Measurements from ENCODE around the gene HSPG2.
"Not testable (repeated sequence)": the region's sequence is repeated elsewhere in the genome, so short reads cannot be mapped to it uniquely, and the experiment has no call there.

HSPG2 gene

GRCh38 chr1:21781815-21782348, 155.2 kb downstream of the HSPG2 start:
- DNase-seq, result no peak

- DNase-seq, result no peak
Measured at GRCh38 chr1:21779613-21780521, 157.2 kb downstream of the HSPG2 start.

- no peak for DNase-seq
Measured at GRCh38 chr1:21778405-21778727, 158.7 kb downstream of the HSPG2 start.

- DNase-seq, result not testable (repeated sequence)
Measured at GRCh38 chr1:21776925-21777324, 160.2 kb downstream of the HSPG2 start.

GRCh38 chr1:21775985-21776562, 161.0 kb downstream of the HSPG2 start:
- no peak for DNase-seq

- no peak for DNase-seq
Measured at GRCh38 chr1:21775550-21775914, 161.6 kb downstream of the HSPG2 start.

- no peak for DNase-seq
Measured at GRCh38 chr1:21774835-21775549, 162.1 kb downstream of the HSPG2 start.

GRCh38 chr1:21773585-21773984, 163.5 kb downstream of the HSPG2 start:
- DNase-seq, result no peak

Measured in NCI-H1930 (cell line).